Measurements from ENCODE around the gene TSEN34. TPM values are rescaled to one million over a fixed set of nuclear protein-coding genes. Genes with fewer than 3 reads are reported as not detected.
"Not testable (repeated sequence)": the region's sequence is repeated elsewhere in the genome, so short reads cannot be mapped to it uniquely, and the experiment has no call there.

TSEN34 gene
- total RNA-seq, 1 experiment from 2014 or later = 70.7 TPM

DNA sequence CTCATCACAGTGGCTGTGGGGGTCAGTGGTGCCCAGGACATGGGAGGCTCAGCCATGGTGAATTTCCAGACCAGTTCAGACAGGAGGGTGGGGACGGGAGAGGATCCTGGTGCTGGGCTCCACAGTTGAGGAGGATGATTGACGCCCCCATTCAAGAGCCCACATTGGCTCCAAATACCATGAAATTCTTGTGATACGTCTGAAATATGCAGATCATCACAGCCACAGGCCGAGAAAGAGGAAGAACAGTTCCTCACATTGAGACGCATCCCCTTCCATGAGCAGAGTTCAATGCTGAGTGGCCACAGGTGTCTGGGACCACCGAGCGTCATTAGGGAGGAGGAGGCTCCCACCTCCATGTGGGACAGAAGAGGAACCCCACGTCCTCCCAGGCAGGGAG is 52.7 kb downstream of the TSEN34 start:
- not testable (repeated sequence) for H3K27me3 ChIP-seq; H3K36me3 ChIP-seq; H3K9me3 ChIP-seq (replicated peaks); H3K4me3 ChIP-seq; DNase-seq; H3K27ac ChIP-seq; H3K4me1 ChIP-seq

Other genes starting within 250 kb of the TSEN34 start
- gene CACNG8, start 228.4 kb upstream of the TSEN34 start, total RNA-seq (2014; rRNA removed; shearing (Covaris generic)) = not detected in 2 replicates
- 0.76 and 2.0 TPM in 2 replicates for gene CACNG6, start 199.7 kb upstream of the TSEN34 start, total RNA-seq (2014; rRNA removed; shearing (Covaris generic))
- gene VSTM1, start 127.4 kb upstream of the TSEN34 start, total RNA-seq (2014; rRNA removed; shearing (Covaris generic)) = not detected in 2 replicates
- not detected in 2 replicates for gene TARM1, start 109.9 kb upstream of the TSEN34 start, total RNA-seq (2014; rRNA removed; shearing (Covaris generic))
- gene OSCAR, start 90.5 kb upstream of the TSEN34 start, total RNA-seq (2014; rRNA removed; shearing (Covaris generic)) = 0.26 TPM in 1 of 2 replicates, not detected in the other
- gene NDUFA3, start 88.5 kb upstream of the TSEN34 start, total RNA-seq (2014; rRNA removed; shearing (Covaris generic)) = 40.4 and 62.0 TPM in 2 replicates
- gene TFPT, start 75.7 kb upstream of the TSEN34 start, total RNA-seq (2014; rRNA removed; shearing (Covaris generic)) = 10.0 and 10.3 TPM in 2 replicates
- 65.6 and 67.3 TPM in 2 replicates for gene PRPF31, start 75.6 kb upstream of the TSEN34 start, total RNA-seq (2014; rRNA removed; shearing (Covaris generic))
- 27.5 and 27.6 TPM in 2 replicates for gene CNOT3, start 53.5 kb upstream of the TSEN34 start, total RNA-seq (2014; rRNA removed; shearing (Covaris generic))
- gene LENG1, start 31.6 kb upstream of the TSEN34 start, total RNA-seq (2014; rRNA removed; shearing (Covaris generic)) = 5.6 and 6.8 TPM in 2 replicates
- not detected in 2 replicates for gene TMC4, start 18.1 kb upstream of the TSEN34 start, total RNA-seq (2014; rRNA removed; shearing (Covaris generic))
- 32.1 and 34.6 TPM in 2 replicates for gene MBOAT7, start 1.7 kb upstream of the TSEN34 start, total RNA-seq (2014; rRNA removed; shearing (Covaris generic))
- gene RPS9, start 9.6 kb downstream of the TSEN34 start, total RNA-seq (2014; rRNA removed; shearing (Covaris generic)) = 2,113 and 3,052 TPM in 2 replicates
- 0.25 and 0.71 TPM in 2 replicates for gene LILRB3, start 31.7 kb downstream of the TSEN34 start, total RNA-seq (2014; rRNA removed; shearing (Covaris generic))
- not detected in 2 replicates for gene LILRA6, start 51.5 kb downstream of the TSEN34 start, total RNA-seq (2014; rRNA removed; shearing (Covaris generic))
- gene LILRB5, start 66.0 kb downstream of the TSEN34 start, total RNA-seq (2014; rRNA removed; shearing (Covaris generic)) = 0.02 TPM in 1 of 2 replicates, not detected in the other
- gene LILRB2, start 89.8 kb downstream of the TSEN34 start, total RNA-seq (2014; rRNA removed; shearing (Covaris generic)) = not detected in 2 replicates
- not detected in 2 replicates for gene LILRA5, start 121.9 kb downstream of the TSEN34 start, total RNA-seq (2014; rRNA removed; shearing (Covaris generic))
- not detected in 2 replicates for gene LILRA4, start 147.9 kb downstream of the TSEN34 start, total RNA-seq (2014; rRNA removed; shearing (Covaris generic))
- not detected in 2 replicates for gene LAIR1, start 173.6 kb downstream of the TSEN34 start, total RNA-seq (2014; rRNA removed; shearing (Covaris generic))
- not detected in 2 replicates for gene TTYH1, start 224.2 kb downstream of the TSEN34 start, total RNA-seq (2014; rRNA removed; shearing (Covaris generic))